ENCODE measurements around the gene CYBRD1.

CYBRD1 gene

GRCh38 chr2:171574149-171574795, 52.0 kb downstream of the CYBRD1 start:
- ATAC-seq (ENCODE audit: insufficient read depth, low read depth) (peak; percentile 82), DNase-seq (peak; percentile 56)
- H3K9ac ChIP-seq (ENCODE audit: low read depth, low read length): no peak overlapping the region
- H3K4me1 ChIP-seq (ENCODE audit: insufficient read depth, low read length): no peaks in the 10 kb centered on the region
- no peak overlapping the region for H3K27ac ChIP-seq (ENCODE audit: low read length)
- no peaks in the 10 kb centered on the region for H3K9me3 ChIP-seq (ENCODE audit: insufficient read depth, low read length, severe bottlenecking)
- peaks cover 17% of the 10 kb centered on the region for H3K27me3 ChIP-seq (ENCODE audit: insufficient read depth, low read length, poor library complexity)
- H4K20me1 ChIP-seq (ENCODE audit: insufficient read depth, low read length): no peaks in the 10 kb centered on the region
- H3K4me2 ChIP-seq (ENCODE audit: insufficient read depth, low read length): no peak overlapping the region
- no peaks in the 10 kb centered on the region for H3K79me2 ChIP-seq (ENCODE audit: insufficient read depth, low read length)
- no peak for TF ChIP-seq EZH2 (IDR thresholded peaks at IDR 0.05; ENCODE audit: borderline replicate concordance, low read depth, low read length, severe bottlenecking)
- peak; percentile 89 for TF ChIP-seq CTCF (IDR thresholded peaks at IDR 0.05; ENCODE audit: borderline replicate concordance, extremely low read depth, low read length, poor library complexity, severe bottlenecking)
- H2AFZ ChIP-seq (ENCODE audit: low read depth, low read length): no peak overlapping the region
- no peaks in the 10 kb centered on the region for H3K36me3 ChIP-seq (ENCODE audit: insufficient read depth, low read length)
- H3K4me3 ChIP-seq (ENCODE audit: low read depth in 1 of 2, low read length in 2 of 2): no peak overlapping the region

GRCh38 chr2:171575606-171576005, 53.3 kb downstream of the CYBRD1 start:
- Histone ChIP-seq H3K36me3 (ENCODE audit: insufficient read depth, low read length) (no peaks in the 10 kb centered on the region), H3K4me1 (ENCODE audit: insufficient read depth, low read length) (no peaks in the 10 kb centered on the region), H3K4me2 (ENCODE audit: insufficient read depth, low read length) (no peak overlapping the region), H3K79me2 (ENCODE audit: insufficient read depth, low read length) (no peaks in the 10 kb centered on the region), H3K4me3 (ENCODE audit: low read depth in 1 of 2, low read length in 2 of 2) (no peak overlapping the region), H4K20me1 (ENCODE audit: insufficient read depth, low read length) (no peaks in the 10 kb centered on the region), H3K9ac (ENCODE audit: low read depth, low read length) (no peak overlapping the region), H3K27me3 (ENCODE audit: insufficient read depth, low read length, poor library complexity) (peaks cover 17% of the 10 kb centered on the region), H2AFZ (ENCODE audit: low read depth, low read length) (no peak overlapping the region), H3K9me3 (ENCODE audit: insufficient read depth, low read length, severe bottlenecking) (no peaks in the 10 kb centered on the region), H3K27ac (ENCODE audit: low read length) (no peak overlapping the region)
- DNase-seq (no peak), ATAC-seq (ENCODE audit: insufficient read depth, low read depth) (no peak)
- TF ChIP-seq EZH2 (IDR thresholded peaks at IDR 0.05; ENCODE audit: borderline replicate concordance, low read depth, low read length, severe bottlenecking): no peak
- no peak for TF ChIP-seq CTCF (IDR thresholded peaks at IDR 0.05; ENCODE audit: borderline replicate concordance, extremely low read depth, low read length, poor library complexity, severe bottlenecking)

- Histone ChIP-seq H2AFZ (ENCODE audit: low read depth, low read length) (no peak overlapping the region), H3K9me3 (ENCODE audit: insufficient read depth, low read length, severe bottlenecking) (no peaks in the 10 kb centered on the region), H3K36me3 (ENCODE audit: insufficient read depth, low read length) (no peaks in the 10 kb centered on the region), H3K4me3 (ENCODE audit: low read depth in 1 of 2, low read length in 2 of 2) (no peak overlapping the region), H3K79me2 (ENCODE audit: insufficient read depth, low read length) (no peaks in the 10 kb centered on the region), H3K4me2 (ENCODE audit: insufficient read depth, low read length) (no peak overlapping the region), H3K9ac (ENCODE audit: low read depth, low read length) (no peak overlapping the region), H3K27ac (ENCODE audit: low read length) (no peak overlapping the region), H3K27me3 (ENCODE audit: insufficient read depth, low read length, poor library complexity) (peaks cover 11% of the 10 kb centered on the region), H4K20me1 (ENCODE audit: insufficient read depth, low read length) (no peaks in the 10 kb centered on the region), H3K4me1 (ENCODE audit: insufficient read depth, low read length) (no peaks in the 10 kb centered on the region)
- DNase-seq (no peak), ATAC-seq (ENCODE audit: insufficient read depth, low read depth) (no peak)
- TF ChIP-seq CTCF (IDR thresholded peaks at IDR 0.05; ENCODE audit: borderline replicate concordance, extremely low read depth, low read length, poor library complexity, severe bottlenecking) (no peak), EZH2 (IDR thresholded peaks at IDR 0.05; ENCODE audit: borderline replicate concordance, low read depth, low read length, severe bottlenecking) (no peak)
Observed at GRCh38 chr2:171578127-171578803, 56.0 kb downstream of the CYBRD1 start.
